GM19397 (cell line): Measurements from ENCODE around the gene CYTL1.
"Not testable (repeated sequence)": the region's sequence is repeated elsewhere in the genome, so short reads cannot be mapped to it uniquely, and the experiment has no call there.

ENCODE experiments used
- ATAC-seq: cut with Tn5 transposase; IDR thresholded peaks from one replicate; pipeline ENCODE4 v1.9.1; 2021; ENCODE audit warnings: mild to moderate bottlenecking, moderate library complexity; ENCODE audit not compliant: unreplicated experiment

CYTL1 gene

DNA sequence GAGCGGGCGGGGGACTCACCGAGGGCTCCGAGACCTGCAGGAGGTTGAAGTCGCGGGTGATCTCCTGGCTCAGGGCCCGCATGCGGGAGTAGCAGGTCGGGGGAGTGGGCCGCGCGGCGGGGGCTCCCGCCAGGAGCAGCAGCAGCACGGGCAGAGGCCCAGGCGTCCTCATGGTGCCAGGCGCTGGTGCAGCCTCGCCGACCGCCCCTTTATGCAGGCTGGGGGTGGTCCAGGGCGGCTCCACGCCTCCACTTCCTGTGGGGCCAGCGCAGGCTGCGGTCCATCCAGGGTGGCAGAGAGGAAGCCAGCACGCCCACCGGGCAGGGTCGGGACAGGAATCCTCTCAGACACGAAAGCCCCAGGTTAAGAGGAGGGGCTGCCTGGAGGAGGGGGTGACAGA is at the start of gene CYTL1:
CYTL1 (minus strand) TSS at position 185 of the 400 bp plus-strand sequence; CDS start at position 172, 13 bp downstream.
- no peak for ATAC-seq

- ATAC-seq = no peak
Observed at GRCh38 chr4:5067908-5068307, 48.6 kb upstream of the CYTL1 start.

DNA sequence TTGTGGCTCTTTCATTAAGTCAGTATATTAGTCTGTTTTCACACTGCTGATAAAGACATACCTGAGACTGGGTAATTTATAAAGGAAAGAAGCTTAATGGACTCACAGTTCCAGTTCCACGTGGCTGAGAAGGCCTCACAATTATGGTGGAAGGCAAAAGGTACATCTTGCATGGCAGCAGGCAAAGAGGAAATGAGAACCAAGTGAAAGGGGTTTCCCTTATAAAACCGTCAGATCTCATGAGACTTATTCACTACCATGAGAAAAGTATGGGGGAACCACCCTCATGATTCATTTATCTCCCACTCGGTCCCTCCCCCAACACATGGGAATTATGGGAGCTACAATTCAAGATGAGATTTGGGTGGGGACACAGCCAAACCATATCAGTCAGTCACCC is 47.7 kb upstream of the CYTL1 start:
- not testable (repeated sequence) for ATAC-seq

GRCh38 chr4:5066101-5066500 is 46.8 kb upstream of the CYTL1 start:
- no peak for ATAC-seq

GRCh38 chr4:5055411-5055810 is 36.2 kb upstream of the CYTL1 start:
- no peak for ATAC-seq

DNA sequence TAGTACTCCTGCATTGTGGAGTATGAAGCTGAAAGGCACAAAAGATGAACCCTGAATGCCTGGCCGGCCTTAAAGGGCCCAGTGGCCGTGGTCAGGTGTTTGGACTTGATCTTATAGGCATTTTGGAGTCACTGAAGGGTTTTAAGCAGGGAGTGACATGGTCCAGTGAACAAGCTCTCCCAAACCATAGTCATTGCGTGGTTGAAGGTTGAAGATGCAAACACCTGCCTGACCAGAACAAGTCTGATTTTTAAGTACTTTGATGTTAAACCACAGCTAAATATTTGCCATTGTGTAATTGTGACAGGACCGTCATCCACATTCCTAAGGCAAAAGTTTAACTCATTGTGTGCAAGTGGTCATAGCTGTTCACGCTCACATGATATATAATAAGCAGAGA is 35.3 kb upstream of the CYTL1 start:
- no peak for ATAC-seq

DNA sequence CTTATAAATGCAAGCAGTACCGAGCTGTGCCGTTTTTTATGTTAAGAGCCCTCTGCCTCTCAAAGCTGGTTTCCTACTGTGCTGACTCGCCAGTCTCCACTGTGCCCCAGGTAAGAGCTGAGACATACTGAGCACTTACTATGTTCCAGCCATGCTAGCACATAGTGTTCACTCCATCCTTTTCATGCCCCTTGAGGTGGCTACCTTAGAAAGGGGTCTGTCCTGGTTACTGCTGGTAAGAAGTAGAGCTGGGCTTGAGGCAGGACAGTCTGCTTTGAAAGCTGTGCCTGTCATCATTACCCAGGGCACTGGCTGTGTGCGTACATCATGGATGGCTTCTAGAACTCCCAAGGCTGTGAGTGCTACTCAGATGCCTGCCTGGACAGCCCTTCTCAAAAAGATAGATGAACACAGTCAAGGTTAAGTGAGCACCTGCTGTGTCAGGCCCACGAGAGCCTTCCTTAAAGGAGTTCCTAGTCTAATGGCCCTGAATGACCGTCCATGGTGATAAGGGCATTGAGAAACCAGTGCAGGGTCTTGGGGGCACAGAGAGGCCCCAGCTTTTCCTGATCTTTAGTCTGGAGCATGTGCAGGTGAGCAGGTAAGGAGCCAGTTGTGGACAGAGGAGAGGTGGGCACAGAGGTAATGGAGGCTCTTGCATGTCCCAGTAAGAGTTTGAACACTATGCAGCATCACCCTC is 33.6 kb upstream of the CYTL1 start:
- no peak for ATAC-seq

DNA sequence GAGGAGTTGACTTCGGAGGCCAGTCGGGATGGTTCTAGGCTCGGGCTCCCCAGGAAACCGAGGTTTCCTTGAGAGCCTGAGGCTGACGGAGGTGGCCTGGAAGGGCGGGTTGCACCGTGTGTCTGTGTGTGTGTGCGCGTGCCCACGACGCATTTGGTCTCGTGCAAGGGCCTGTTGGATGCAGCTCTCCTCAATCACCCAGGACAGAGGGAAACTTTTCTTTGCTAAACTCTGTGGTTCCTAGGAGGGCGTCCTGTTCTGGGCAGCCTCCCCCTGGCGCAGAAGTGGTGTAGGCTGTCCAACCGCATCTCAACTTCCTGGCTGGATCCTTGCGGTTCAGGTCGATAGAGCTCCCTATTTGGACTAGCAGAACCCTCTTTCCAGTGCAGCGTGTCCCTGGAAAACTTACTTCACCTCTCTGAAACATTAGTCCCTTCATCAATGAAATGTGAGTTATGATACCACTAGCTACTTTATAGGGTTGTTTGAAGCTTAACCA is 33.0 kb upstream of the CYTL1 start:
- no peak for ATAC-seq

DNA sequence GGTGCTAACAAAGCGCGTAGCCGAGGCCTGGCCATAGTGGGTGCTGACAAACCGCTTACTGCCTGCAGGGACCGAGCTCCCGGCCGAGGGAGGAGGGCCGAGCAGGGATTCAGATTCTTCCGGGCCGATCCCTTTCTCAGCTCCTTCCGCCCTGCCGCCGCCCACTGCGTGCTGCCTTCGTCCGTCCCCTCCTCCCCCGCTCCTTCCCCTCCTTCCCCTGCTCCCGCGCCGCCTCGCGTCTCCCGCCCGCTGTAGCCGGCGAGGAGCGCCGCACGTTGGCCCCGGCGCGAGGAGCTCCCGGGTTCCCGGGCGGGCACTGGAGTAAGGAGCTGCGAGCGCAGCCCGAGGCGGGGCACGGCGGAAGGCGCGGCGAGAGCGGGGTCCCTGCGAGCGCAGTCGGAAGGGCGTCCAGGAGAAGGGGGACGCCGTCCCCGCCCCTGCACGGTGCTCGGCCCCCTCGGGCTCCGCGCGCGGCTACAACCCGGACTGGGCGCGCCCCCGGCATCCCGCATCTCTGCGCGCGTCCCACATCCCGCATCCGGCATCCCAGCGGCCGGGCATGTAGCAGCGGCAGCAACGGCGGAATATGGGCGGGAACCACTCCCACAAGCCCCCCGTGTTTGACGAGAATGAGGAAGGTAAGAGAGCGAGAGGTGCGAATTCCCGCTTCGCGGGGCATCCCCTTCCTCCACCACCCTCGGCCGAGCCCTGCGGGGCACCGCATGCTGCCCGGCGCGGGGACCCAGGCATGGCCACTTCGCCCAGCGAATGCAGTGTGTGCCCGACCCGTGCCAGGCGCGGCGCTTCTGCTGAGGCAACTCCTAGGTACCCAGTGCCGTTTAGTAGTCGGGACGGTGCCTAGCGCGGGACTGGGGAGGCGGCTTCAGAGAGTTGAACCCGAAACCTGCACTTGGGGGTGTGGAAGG is 32.3 kb upstream of the CYTL1 start, which contains the start of gene STK32B:
STK32B (plus strand) TSS at position 203 of the 926 bp plus-strand sequence.
- no peak for ATAC-seq

DNA sequence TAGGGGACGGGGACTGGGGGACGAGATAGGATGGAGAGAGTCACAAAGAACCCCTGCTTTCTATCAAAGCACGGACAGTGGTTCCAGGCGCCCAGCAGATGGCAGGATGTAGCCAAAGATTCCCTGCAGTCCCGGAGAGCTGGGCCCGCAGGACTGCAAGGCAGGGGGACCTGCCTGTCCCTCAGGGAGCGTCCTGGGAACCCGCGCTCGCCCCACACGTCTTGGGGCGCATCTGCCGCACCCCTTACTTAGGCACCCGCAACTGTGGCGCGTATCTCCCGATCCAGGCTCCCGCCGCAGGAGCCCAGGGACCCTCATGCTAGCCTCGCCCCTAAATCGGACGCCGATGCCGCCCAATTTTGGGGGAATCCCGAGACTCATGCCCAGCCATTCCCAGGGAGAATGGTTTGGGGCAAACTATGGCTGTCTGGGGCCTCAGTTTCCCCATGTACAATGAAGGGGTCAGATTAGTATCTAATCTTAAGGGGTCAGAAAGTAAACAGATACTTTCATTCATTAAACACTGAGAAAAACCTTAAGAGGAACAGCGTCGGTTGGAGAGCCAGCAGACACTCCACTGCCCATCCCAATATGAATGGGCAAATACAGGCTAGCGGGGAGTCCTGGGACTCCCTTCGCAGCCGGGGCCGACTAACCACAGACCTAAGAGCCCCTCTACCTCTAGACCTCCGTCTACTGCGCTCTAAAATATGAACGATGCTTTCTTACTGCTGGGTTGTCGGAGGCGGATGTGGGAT is 31.4 kb upstream of the CYTL1 start:
- ATAC-seq = no peak

DNA sequence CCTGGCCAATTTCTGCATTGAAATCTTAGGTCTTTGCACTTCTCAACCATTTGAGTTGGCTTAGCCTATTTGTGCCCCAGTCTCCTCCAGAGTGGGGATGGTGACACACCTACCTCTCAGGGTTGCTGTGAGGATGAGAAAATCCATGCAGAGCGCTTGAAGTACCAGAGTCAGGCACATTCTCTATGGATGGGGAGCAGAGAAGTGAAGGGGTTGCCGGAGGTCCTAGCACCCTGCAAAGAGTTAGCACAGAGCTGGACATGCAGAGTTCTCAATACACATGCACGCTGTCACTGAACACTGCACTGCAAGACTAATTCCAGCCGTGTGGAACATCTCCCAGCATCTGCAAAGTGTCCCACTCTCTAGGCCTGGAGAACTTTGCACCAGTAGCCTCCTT is 29.5 kb upstream of the CYTL1 start:
- ATAC-seq = no peak

DNA sequence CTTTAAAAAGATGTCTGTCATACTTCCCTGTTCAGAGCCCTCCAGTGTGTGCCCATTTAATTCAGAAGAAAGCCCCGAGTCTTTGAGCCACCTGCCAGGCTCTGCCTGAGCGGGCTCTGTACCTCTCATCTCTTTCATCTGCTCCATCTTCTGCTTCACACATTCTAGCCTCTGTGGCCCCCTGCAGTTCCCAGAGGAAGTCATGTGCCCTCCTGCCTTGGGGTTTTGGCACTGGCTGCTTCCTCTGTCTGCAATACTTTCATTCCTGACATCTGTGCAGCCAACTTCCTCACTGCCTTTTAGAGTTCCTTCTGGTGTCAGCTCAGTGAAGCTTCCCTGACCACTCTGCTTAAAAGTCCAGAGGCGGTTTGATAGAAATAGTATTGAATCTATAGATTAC is 25.8 kb upstream of the CYTL1 start:
- no peak for ATAC-seq

- no peak for ATAC-seq
Observed at GRCh38 chr4:5044341-5044740, 25.1 kb upstream of the CYTL1 start.

- ATAC-seq = no peak
Observed at GRCh38 chr4:5043579-5043978, 24.3 kb upstream of the CYTL1 start.

- no peak for ATAC-seq
Observed at GRCh38 chr4:5041699-5042098, 22.4 kb upstream of the CYTL1 start.

DNA sequence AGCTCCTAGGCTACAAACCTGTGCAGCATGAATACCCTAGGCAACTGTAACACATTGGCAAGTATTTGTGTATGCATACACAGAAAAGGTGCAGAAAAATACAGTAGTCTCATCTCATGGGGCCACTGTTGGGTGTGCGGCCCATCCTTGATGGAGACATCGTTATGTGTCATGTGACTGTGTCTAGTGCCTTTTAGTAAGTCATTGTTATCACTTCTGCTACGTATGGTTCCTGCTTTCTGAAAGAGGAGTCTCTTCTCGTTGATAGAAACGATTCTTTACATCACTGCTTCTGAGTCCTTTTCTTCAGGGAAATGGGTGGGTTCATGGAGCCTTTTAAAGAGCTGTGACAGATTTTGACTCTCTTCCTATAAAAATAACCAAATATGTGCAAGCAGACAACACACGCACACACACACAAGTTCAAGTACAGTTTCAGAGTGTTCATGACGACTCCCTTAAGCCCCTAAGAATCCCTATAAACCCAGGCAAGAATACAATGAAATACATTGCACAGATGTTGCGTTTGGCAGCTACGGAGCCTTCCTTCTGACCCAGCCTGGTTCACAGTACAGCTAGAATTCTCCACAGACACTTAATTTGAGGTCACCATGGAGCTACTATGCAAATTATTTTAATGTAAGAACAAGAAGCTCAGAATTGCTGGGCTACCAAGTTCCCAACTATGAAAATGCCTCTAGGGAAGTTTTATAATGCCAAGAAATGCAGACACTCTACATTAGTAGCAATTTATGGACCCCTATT is 21.8 kb upstream of the CYTL1 start:
- ATAC-seq = no peak

GRCh38 chr4:5039800-5040199 is 20.5 kb upstream of the CYTL1 start:
- ATAC-seq = no peak

GRCh38 chr4:5037553-5038551 is 18.6 kb upstream of the CYTL1 start:
- no peak for ATAC-seq

DNA sequence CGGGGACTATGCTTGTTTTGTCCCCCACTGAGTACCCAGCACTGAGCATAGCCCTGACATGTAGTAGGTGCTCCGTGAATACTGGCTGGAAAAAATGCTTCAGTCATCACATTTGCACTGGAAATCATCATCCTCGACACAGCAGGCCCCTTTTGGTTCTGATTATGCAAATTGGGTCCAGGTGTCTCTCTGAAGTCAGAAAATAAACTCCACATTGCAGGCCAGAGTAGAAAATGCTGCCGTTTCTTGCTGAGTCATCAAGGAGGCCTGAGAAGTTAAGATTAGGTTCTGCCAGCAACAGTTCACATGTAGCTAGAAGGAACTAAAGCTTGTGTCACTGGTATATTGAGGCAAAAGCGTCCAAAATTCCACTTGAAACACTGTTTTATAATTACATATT is 17.0 kb upstream of the CYTL1 start:
- ATAC-seq = no peak
